ENCODE results near the gene MCM10. TPM values are rescaled to one million over a fixed set of nuclear protein-coding genes. Genes with fewer than 3 reads are reported as not detected.

MCM10 gene
- total RNA-seq, 1 donor from 2014 or later, result 5.0 TPM

- H3K36me3 Mint-ChIP-seq (ENCODE audit: unreplicated experiment), result no peaks in the 10 kb centered on the region
- no peaks in the 10 kb centered on the region for H3K27me3 Mint-ChIP-seq (ENCODE audit: unreplicated experiment)
- no peak overlapping the region for H3K4me3 Mint-ChIP-seq (ENCODE audit: unreplicated experiment)
- no peaks in the 10 kb centered on the region for H3K9me3 Mint-ChIP-seq (ENCODE audit: unreplicated experiment)
- no peak for DNase-seq
- no peaks in the 10 kb centered on the region for H3K4me1 Mint-ChIP-seq (ENCODE audit: low read depth, unreplicated experiment)
- TF ChIP-seq CTCF (IDR thresholded peaks at IDR 0.05; ENCODE audit: partially characterized antibody, unreplicated experiment), result no peak
- H3K27ac Mint-ChIP-seq (ENCODE audit: unreplicated experiment), result no peak overlapping the region
Measured at GRCh38 chr10:13223241-13223640, 61.9 kb downstream of the MCM10 start.

- Mint-ChIP-seq H3K36me3 (ENCODE audit: unreplicated experiment) (no peaks in the 10 kb centered on the region), H3K9me3 (ENCODE audit: unreplicated experiment) (no peaks in the 10 kb centered on the region), H3K4me1 (ENCODE audit: low read depth, unreplicated experiment) (no peaks in the 10 kb centered on the region), H3K27me3 (ENCODE audit: unreplicated experiment) (peaks cover 3% of the 10 kb centered on the region), H3K27ac (ENCODE audit: unreplicated experiment) (no peak overlapping the region), H3K4me3 (ENCODE audit: unreplicated experiment) (no peak overlapping the region)
- DNase-seq, result no peak
- TF ChIP-seq CTCF (IDR thresholded peaks at IDR 0.05; ENCODE audit: partially characterized antibody, unreplicated experiment), result no peak
Measured at GRCh38 chr10:13224210-13224995, 63.0 kb downstream of the MCM10 start.

GRCh38 chr10:13225601-13226000 lies 64.2 kb downstream of the MCM10 start:
- no peak for TF ChIP-seq CTCF (IDR thresholded peaks at IDR 0.05; ENCODE audit: partially characterized antibody, unreplicated experiment)
- no peaks in the 10 kb centered on the region for H3K9me3 Mint-ChIP-seq (ENCODE audit: unreplicated experiment)
- no peaks in the 10 kb centered on the region for H3K4me1 Mint-ChIP-seq (ENCODE audit: low read depth, unreplicated experiment)
- no peak overlapping the region for H3K4me3 Mint-ChIP-seq (ENCODE audit: unreplicated experiment)
- H3K27ac Mint-ChIP-seq (ENCODE audit: unreplicated experiment), result no peak overlapping the region
- H3K27me3 Mint-ChIP-seq (ENCODE audit: unreplicated experiment), result peaks cover 4% of the 10 kb centered on the region
- DNase-seq, result no peak
- H3K36me3 Mint-ChIP-seq (ENCODE audit: unreplicated experiment), result no peaks in the 10 kb centered on the region

- H3K4me1 Mint-ChIP-seq (ENCODE audit: low read depth, unreplicated experiment), result no peaks in the 10 kb centered on the region
- peaks cover 4% of the 10 kb centered on the region for H3K27me3 Mint-ChIP-seq (ENCODE audit: unreplicated experiment)
- H3K27ac Mint-ChIP-seq (ENCODE audit: unreplicated experiment), result no peak overlapping the region
- H3K4me3 Mint-ChIP-seq (ENCODE audit: unreplicated experiment), result no peak overlapping the region
- no peak for TF ChIP-seq CTCF (IDR thresholded peaks at IDR 0.05; ENCODE audit: partially characterized antibody, unreplicated experiment)
- no peak for DNase-seq
- no peaks in the 10 kb centered on the region for H3K36me3 Mint-ChIP-seq (ENCODE audit: unreplicated experiment)
- H3K9me3 Mint-ChIP-seq (ENCODE audit: unreplicated experiment), result no peaks in the 10 kb centered on the region
Measured at GRCh38 chr10:13227031-13227430, 65.7 kb downstream of the MCM10 start.

- Mint-ChIP-seq H3K27ac (ENCODE audit: unreplicated experiment) (no peak overlapping the region), H3K4me3 (ENCODE audit: unreplicated experiment) (no peak overlapping the region), H3K4me1 (ENCODE audit: low read depth, unreplicated experiment) (no peaks in the 10 kb centered on the region), H3K9me3 (ENCODE audit: unreplicated experiment) (no peaks in the 10 kb centered on the region), H3K36me3 (ENCODE audit: unreplicated experiment) (no peaks in the 10 kb centered on the region), H3K27me3 (ENCODE audit: unreplicated experiment) (peaks cover 4% of the 10 kb centered on the region)
- DNase-seq, result no peak
- TF ChIP-seq CTCF (IDR thresholded peaks at IDR 0.05; ENCODE audit: partially characterized antibody, unreplicated experiment), result no peak
Measured at GRCh38 chr10:13231190-13231589, 69.8 kb downstream of the MCM10 start.
